Heart right ventricle (tissue), 16 donors: ENCODE data around the gene S100G. TPM values are rescaled to one million over a fixed set of nuclear protein-coding genes. Genes with fewer than 3 reads are reported as not detected.
"Not testable (repeated sequence)": the region's sequence is repeated elsewhere in the genome, so short reads cannot be mapped to it uniquely, and the experiment has no call there.

ENCODE experiments used
- ATAC-seq, 8 donors: fragments of 200-7000 bp; cut with Tn5 transposase; one replicate each; pipeline ENCODE4 v1.9.1; 2020; ENCODE audit warnings: mild to moderate bottlenecking in 8 of 8, moderate library complexity in 8 of 8, moderate number of reproducible peaks in 1 of 8
- DNase-seq, 2 donors: peaks; one replicate each; pipeline ENCODE4 v3.0.0-alpha.2; 2020
- H3K27ac ChIP-seq, 10 donors: fragments of 200-600 bp; sonication (generic) in 2 of 10; one replicate each; pipeline versions ENCODE4 v1.5.0 to v1.8.0; 2020 to 2022; ENCODE audit warnings: mild to moderate bottlenecking in 3 of 10
- H3K27me3 ChIP-seq, 7 donors: fragments of 200-600 bp; one replicate each; pipeline ENCODE4 v1.8.0; 2021 to 2022; ENCODE audit warnings: mild to moderate bottlenecking in 2 of 7
- H3K36me3 ChIP-seq, 9 donors: fragments of 200-600 bp; sonication (generic) in 1 of 9; one replicate each; pipeline versions ENCODE4 v1.5.0 to v1.8.0; 2020 to 2022; ENCODE audit warnings: mild to moderate bottlenecking in 2 of 9
- H3K4me1 ChIP-seq, 9 donors: fragments of 200-600 bp; sonication (generic) in 1 of 9; one replicate each; pipeline versions ENCODE4 v1.5.0 to v1.8.0; 2020 to 2022; ENCODE audit warnings: mild to moderate bottlenecking in 4 of 9
- H3K4me3 ChIP-seq, 10 donors: fragments of 200-600 bp; sonication (generic) in 2 of 10; one replicate each; pipeline versions ENCODE4 v1.5.0 to v1.8.0; 2020 to 2022; ENCODE audit warnings: mild to moderate bottlenecking in 7 of 10, moderate library complexity in 2 of 10
- H3K9me3 ChIP-seq, 11 donors: fragments of 200-600 bp in 10 of 11; sonication (generic) in 2 of 11; one replicate each; pipeline versions ENCODE4 v1.5.0 to v1.8.0; 2013 to 2022; ENCODE audit warnings: mild to moderate bottlenecking in 2 of 11, control low read depth in 1 of 11, moderate library complexity in 1 of 11
- CTCF ChIP-seq, 9 donors: fragments of 200-600 bp; sonication (generic) in 2 of 9; IDR thresholded peaks; one replicate each; pipeline versions ENCODE4 v1.5.0 to v1.8.0; 2021 to 2022; ENCODE audit warnings: antibody characterized with exemption in 9 of 9, mild to moderate bottlenecking in 5 of 9, moderate library complexity in 1 of 9
- WGBS, 2 donors: extraction: QIAGEN DNeasy Blood & Tissue Kit; methylation state at CpG; one replicate each; pipeline ENCODE4 v1.1.7; 2013; ENCODE audit warnings: inconsistent platforms in 1 of 2; 5-methylcytosine and 5-hydroxymethylcytosine counted together
- intact Hi-C, 10 donors: fragments of 100-400 bp; cut with DNase I; formaldehyde crosslinking; loops; one replicate each; pipeline versions ENCODE4 v1.11.1 to v1.14.2; 2022
- polyA plus RNA-seq, 2 donors: library from polyadenylated mRNA; stranded (reverse); fragments of 200-250 nt; gene quantifications; one replicate each; pipeline ENCODE4 v1.2.3, GENCODE V29; 2013
- total RNA-seq, 10 donors: library from RNA; stranded (reverse); fragmentation: NEBNext Ultra II Directional in 3 of 10; extraction: Animal tissue kit (Norgen Biotek cat#: 25700) in 3 of 10; gene quantifications; one replicate each; pipeline versions ENCODE4 v1.2.1 to v1.2.4, GENCODE V29; 2021 to 2023
- donor health status: Arrhythmogenic right ventricular cardiomyopathy.
- donor health status: ischemic (EF 13 %, LVEDD 7.1; RV severe dilation, severe dysfunction).
- donor health status: healthy with polysubstance abuse.
- donor health status: DM: no; HTN: yes; CAD: no.
- donor health status: DM: no; HTN: no; CAD: no.
- donor health status: ischemic (EF 25% LVEDD 6.9; RV normal size, moderate dysfunction).
- donor health status: ischemic (EF 25% LVEDD 5.7; RV mildly dilated, moderate dysfunction).
- donor health status: healthy.
- donor health status: DM: yes; HTN: yes; CAD: no.
- donor health status: Ischemic cardiomyopathy.
- donor health status: ischemic (EF 35%, LVEDD 5.7; RV mildly dilated, moderate dysfunction).
- donor health status: nonischemic (EF 11% LVEDD 7.7; RV severe dilation, severe dysfunction).
- donor health status: DM: yes; HTN: yes; CAD: no.
- donor health status: PGD.
- donor health status: ischemic (EF 29% LVEDD 5.4; RV normal size, mild dysfunction).
- donor health status: nonischemic (EF 23%, LVEDD 6.1; RV moderate dilation, normal function).

Gene S100G
- total and polyA plus RNA-seq, 12 donors: not detected

- DNase-seq (no peak), ATAC-seq (no peak)
- Histone ChIP-seq H3K4me1 (no peaks in the 10 kb centered on the region), H3K4me3 (no peak overlapping the region), H3K9me3 (no peaks in the 10 kb centered on the region), H3K27ac (no peak overlapping the region), H3K27me3 (peaks cover 0 to 32% (median 0%) of the 10 kb centered on the region in 7 donors), H3K36me3 (peaks cover 0 to 46% (median 0%) of the 10 kb centered on the region in 9 donors)
- intact Hi-C loops: no loop called here
- WGBS, 2 donors: 93 to 100% methylated on average over 1 of the region's 1 CpG
- no peak for TF ChIP-seq CTCF (IDR thresholded peaks at IDR 0.05)
Measured at GRCh38 chrX:16617382-16617781, 32.6 kb upstream of the S100G start.

- intact Hi-C loops: no loop called here
- no peak overlapping the region for H3K4me3 ChIP-seq
- no peak overlapping the region for H3K27ac ChIP-seq
- ATAC-seq (no peak), DNase-seq (no peak)
- H3K4me1 ChIP-seq: no peaks in the 10 kb centered on the region
- no peaks in the 10 kb centered on the region for H3K9me3 ChIP-seq
- H3K36me3 ChIP-seq: peaks cover 0 to 36% (median 0%) of the 10 kb centered on the region in 9 donors
- WGBS, 2 donors: 90 to 97% methylated on average over 1 of the region's 1 CpG
- peaks cover 0 to 23% (median 0%) of the 10 kb centered on the region in 7 donors for H3K27me3 ChIP-seq
- TF ChIP-seq CTCF (IDR thresholded peaks at IDR 0.05): no peak
Measured at GRCh38 chrX:16618422-16618821, 31.5 kb upstream of the S100G start.

- peaks cover 0 to 19% (median 0%) of the 10 kb centered on the region in 7 donors for H3K27me3 ChIP-seq
- H3K27ac ChIP-seq: no peak overlapping the region
- no peaks in the 10 kb centered on the region for H3K4me1 ChIP-seq
- WGBS, 2 donors: 97 to 100% methylated on average over 2 of the region's 2 CpGs
- ATAC-seq (no peak), DNase-seq (no peak)
- intact Hi-C loops: no loop called here
- no peak overlapping the region for H3K4me3 ChIP-seq
- TF ChIP-seq CTCF (IDR thresholded peaks at IDR 0.05): no peak
- H3K9me3 ChIP-seq: no peaks in the 10 kb centered on the region
- peaks cover 0 to 31% (median 0%) of the 10 kb centered on the region in 9 donors for H3K36me3 ChIP-seq
Measured at GRCh38 chrX:16619024-16619423, 30.9 kb upstream of the S100G start.

- peaks cover 0 to 56% (median 0%) of the 10 kb centered on the region in 7 donors for H3K27me3 ChIP-seq
- H3K27ac ChIP-seq, H3K36me3 ChIP-seq, ATAC-seq, H3K9me3 ChIP-seq, DNase-seq, H3K4me3 ChIP-seq, intact Hi-C loops, H3K4me1 ChIP-seq: not testable (repeated sequence)
- 70 to 75% methylated on average over 6 of the region's 6 CpGs for WGBS, 2 donors
Measured at GRCh38 chrX:16628511-16628910, 21.4 kb upstream of the S100G start.

GRCh38 chrX:16628946-16629595, 20.9 kb upstream of the S100G start:
- Histone ChIP-seq H3K9me3 (no peaks in the 10 kb centered on the region), H3K36me3 (no peaks in the 10 kb centered on the region), H3K4me1 (peaks cover 0 to 3% (median 0%) of the 10 kb centered on the region in 9 donors), H3K27me3 (peaks cover 0 to 56% (median 0%) of the 10 kb centered on the region in 7 donors), H3K27ac (no peak overlapping the region), H3K4me3 (no peak overlapping the region)
- intact Hi-C loops: no loop called here
- DNase-seq: no peak
- 66 to 75% methylated on average over 17 of the region's 17 CpGs for WGBS, 2 donors
- no peak for ATAC-seq
- no peak for TF ChIP-seq CTCF (IDR thresholded peaks at IDR 0.05)
